Stimulated activated naive CD8-positive, alpha-beta T cell treated with anti-CD3 and anti-CD28 coated beads, Interleukin-15, Interleukin-2, amounts not matched to agents 100 ng/mL and 50 ng/mL, for 24 hours (primary cell): ENCODE results near the gene TTC7B.
A peak's percentile ranks its signal among the peaks of the same experiment; 100 is the strongest.

Experiments used
- H3K27ac Mint-ChIP-seq: one replicate; pipeline ENCODE4 v1.8.0; 2021; ENCODE audit warnings: mild to moderate bottlenecking, mixed read lengths
- H3K27me3 Mint-ChIP-seq: one replicate; pipeline ENCODE4 v1.8.0; 2021; ENCODE audit warnings: mixed read lengths
- H3K36me3 Mint-ChIP-seq: one replicate; pipeline ENCODE4 v1.8.0; 2021; ENCODE audit warnings: low read depth, mixed read lengths
- H3K4me1 Mint-ChIP-seq: one replicate; pipeline ENCODE4 v1.8.0; 2021; ENCODE audit warnings: low read depth, mixed read lengths
- H3K4me3 Mint-ChIP-seq: one replicate; pipeline ENCODE4 v1.8.0; 2021; ENCODE audit warnings: mild to moderate bottlenecking, mixed read lengths
- H3K9me3 Mint-ChIP-seq: one replicate; pipeline ENCODE4 v1.8.0; 2021; ENCODE audit warnings: mixed read lengths

Gene TTC7B

GRCh38 chr14:90664911-90665310 lies 151.3 kb downstream of the TTC7B start:
- Mint-ChIP-seq H3K36me3 (peaks cover 5% of the 10 kb centered on the region), H3K9me3 (peaks cover 3% of the 10 kb centered on the region), H3K4me1 (no peaks in the 10 kb centered on the region), H3K27me3 (no peaks in the 10 kb centered on the region), H3K27ac (no peak overlapping the region), H3K4me3 (no peak overlapping the region)

GRCh38 chr14:90663680-90664079 lies 152.6 kb downstream of the TTC7B start:
- no peak overlapping the region for H3K27ac Mint-ChIP-seq

GRCh38 chr14:90663140-90663539 lies 153.1 kb downstream of the TTC7B start:
- no peaks in the 10 kb centered on the region for H3K36me3 Mint-ChIP-seq
- H3K9me3 Mint-ChIP-seq = no peaks in the 10 kb centered on the region
- H3K4me3 Mint-ChIP-seq = no peak overlapping the region
- no peak overlapping the region for H3K27ac Mint-ChIP-seq
- no peaks in the 10 kb centered on the region for H3K27me3 Mint-ChIP-seq
- peaks cover 15% of the 10 kb centered on the region for H3K4me1 Mint-ChIP-seq

More at GRCh38 chr14:90663680-90664079, 152.6 kb downstream of the TTC7B start:
- Mint-ChIP-seq H3K36me3 (peaks cover 3% of the 10 kb centered on the region), H3K4me3 (no peak overlapping the region), H3K9me3 (no peaks in the 10 kb centered on the region), H3K4me1 (peaks cover 10% of the 10 kb centered on the region), H3K27me3 (no peaks in the 10 kb centered on the region)

GRCh38 chr14:90661866-90662265 lies 154.4 kb downstream of the TTC7B start:
- Mint-ChIP-seq H3K27me3 (no peaks in the 10 kb centered on the region), H3K36me3 (no peaks in the 10 kb centered on the region), H3K27ac (no peak overlapping the region), H3K9me3 (no peaks in the 10 kb centered on the region), H3K4me3 (no peak overlapping the region), H3K4me1 (peaks cover 17% of the 10 kb centered on the region)

GRCh38 chr14:90660865-90661570 lies 155.2 kb downstream of the TTC7B start:
- Mint-ChIP-seq H3K4me3 (no peak overlapping the region), H3K27me3 (no peaks in the 10 kb centered on the region), H3K36me3 (no peaks in the 10 kb centered on the region), H3K9me3 (no peaks in the 10 kb centered on the region), H3K27ac (no peak overlapping the region), H3K4me1 (peaks cover 17% of the 10 kb centered on the region)

- peak overlapping the region; percentile 6 for H3K27ac Mint-ChIP-seq
- H3K4me3 Mint-ChIP-seq = no peak overlapping the region
- H3K36me3 Mint-ChIP-seq = no peaks in the 10 kb centered on the region
- H3K27me3 Mint-ChIP-seq = no peaks in the 10 kb centered on the region
- H3K4me1 Mint-ChIP-seq = peaks cover 17% of the 10 kb centered on the region
- H3K9me3 Mint-ChIP-seq = no peaks in the 10 kb centered on the region
These were observed 157.1 kb downstream of the TTC7B start for GRCh38 chr14:90659156-90659555.

- Mint-ChIP-seq H3K27ac (peak overlapping the region; percentile 29), H3K9me3 (no peaks in the 10 kb centered on the region), H3K36me3 (no peaks in the 10 kb centered on the region), H3K4me1 (peaks cover 17% of the 10 kb centered on the region), H3K27me3 (no peaks in the 10 kb centered on the region), H3K4me3 (no peak overlapping the region)
These were observed 157.7 kb downstream of the TTC7B start for GRCh38 chr14:90658541-90658967.

- H3K4me1 Mint-ChIP-seq = peaks cover 17% of the 10 kb centered on the region
- H3K9me3 Mint-ChIP-seq = no peaks in the 10 kb centered on the region
- H3K27me3 Mint-ChIP-seq = no peaks in the 10 kb centered on the region
These were observed 159.3 kb downstream of the TTC7B start for GRCh38 chr14:90656973-90657372.

GRCh38 chr14:90655829-90656228 lies 160.4 kb downstream of the TTC7B start:
- Mint-ChIP-seq H3K4me1 (peaks cover 17% of the 10 kb centered on the region), H3K4me3 (no peak overlapping the region), H3K36me3 (no peaks in the 10 kb centered on the region), H3K9me3 (no peaks in the 10 kb centered on the region), H3K27ac (no peak overlapping the region), H3K27me3 (no peaks in the 10 kb centered on the region)

More at GRCh38 chr14:90656973-90657372, 159.3 kb downstream of the TTC7B start:
- no peak overlapping the region for H3K4me3 Mint-ChIP-seq
- H3K36me3 Mint-ChIP-seq = no peaks in the 10 kb centered on the region
- H3K27ac Mint-ChIP-seq = no peak overlapping the region

- no peaks in the 10 kb centered on the region for H3K9me3 Mint-ChIP-seq
- H3K27me3 Mint-ChIP-seq = no peaks in the 10 kb centered on the region
- no peak overlapping the region for H3K4me3 Mint-ChIP-seq
These were observed 161.4 kb downstream of the TTC7B start for GRCh38 chr14:90654831-90655276.

GRCh38 chr14:90652626-90653025 lies 163.6 kb downstream of the TTC7B start:
- H3K9me3 Mint-ChIP-seq = no peaks in the 10 kb centered on the region
- H3K36me3 Mint-ChIP-seq = no peaks in the 10 kb centered on the region
- no peaks in the 10 kb centered on the region for H3K4me1 Mint-ChIP-seq
- no peak overlapping the region for H3K4me3 Mint-ChIP-seq
- H3K27me3 Mint-ChIP-seq = no peaks in the 10 kb centered on the region
- no peak overlapping the region for H3K27ac Mint-ChIP-seq

More at GRCh38 chr14:90654831-90655276, 161.4 kb downstream of the TTC7B start:
- Mint-ChIP-seq H3K36me3 (no peaks in the 10 kb centered on the region), H3K27ac (no peak overlapping the region), H3K4me1 (peaks cover 17% of the 10 kb centered on the region)

- Mint-ChIP-seq H3K4me3 (no peak overlapping the region), H3K4me1 (no peaks in the 10 kb centered on the region), H3K27me3 (no peaks in the 10 kb centered on the region), H3K36me3 (no peaks in the 10 kb centered on the region), H3K27ac (no peak overlapping the region), H3K9me3 (no peaks in the 10 kb centered on the region)
These were observed 164.2 kb downstream of the TTC7B start for GRCh38 chr14:90651976-90652560.

GRCh38 chr14:90651271-90651804 lies 164.9 kb downstream of the TTC7B start:
- Mint-ChIP-seq H3K27me3 (no peaks in the 10 kb centered on the region), H3K9me3 (no peaks in the 10 kb centered on the region), H3K36me3 (no peaks in the 10 kb centered on the region), H3K4me1 (no peaks in the 10 kb centered on the region), H3K27ac (no peak overlapping the region), H3K4me3 (no peak overlapping the region)

GRCh38 chr14:90649557-90650135 lies 166.6 kb downstream of the TTC7B start:
- Mint-ChIP-seq H3K27ac (no peak overlapping the region), H3K4me3 (no peak overlapping the region), H3K4me1 (no peaks in the 10 kb centered on the region), H3K36me3 (no peaks in the 10 kb centered on the region), H3K9me3 (no peaks in the 10 kb centered on the region), H3K27me3 (no peaks in the 10 kb centered on the region)

- Mint-ChIP-seq H3K9me3 (no peaks in the 10 kb centered on the region), H3K4me3 (no peak overlapping the region), H3K4me1 (no peaks in the 10 kb centered on the region), H3K27ac (no peak overlapping the region), H3K27me3 (no peaks in the 10 kb centered on the region), H3K36me3 (no peaks in the 10 kb centered on the region)
These were observed 167.1 kb downstream of the TTC7B start for GRCh38 chr14:90649083-90649482.
